NT2/D1 (cell line): ENCODE data around the gene MFSD6.

Experiments used
- DNase-seq: peaks from one replicate; pipeline ENCODE4 v3.0.0-alpha.2; 2011; ENCODE audit warnings: low read depth, low spot score
- H3K27me3 ChIP-seq: 2 replicates; pipeline ENCODE4 v1.6.0; 2011; ENCODE audit warnings: mild to moderate bottlenecking; ENCODE audit not compliant: insufficient read length, insufficient read depth
- H3K36me3 ChIP-seq: 2 replicates; pipeline ENCODE4 v1.6.1; 2011; ENCODE audit warnings: mild to moderate bottlenecking, low read length, mixed read lengths; ENCODE audit not compliant: insufficient read depth, insufficient read length
- H3K4me1 ChIP-seq: 2 replicates; pipeline ENCODE4 v1.5.1; 2011; ENCODE audit not compliant: insufficient read depth, insufficient read length
- H3K4me3 ChIP-seq: 2 replicates; pipeline ENCODE4 v1.5.1; 2011; ENCODE audit warnings: low read depth; ENCODE audit not compliant: insufficient read length
- H3K9ac ChIP-seq: 2 replicates; pipeline ENCODE4 v1.6.0; 2011; ENCODE audit warnings: low read depth; ENCODE audit not compliant: insufficient read length
- H3K9me3 ChIP-seq: 2 replicates; pipeline ENCODE4 v1.5.1; 2011; ENCODE audit warnings: mild to moderate bottlenecking, low read length; ENCODE audit not compliant: insufficient read depth
- SUZ12 ChIP-seq: IDR thresholded peaks from 2 replicates; pipeline ENCODE4 v1.6.1; 2011; ENCODE audit not compliant: insufficient read length, insufficient read depth; ENCODE audit errors: extremely low read depth
- YY1 ChIP-seq: IDR thresholded peaks from 2 replicates; pipeline ENCODE4 v1.6.1; 2011; ENCODE audit not compliant: insufficient read length, insufficient read depth
- ZNF274 ChIP-seq: IDR thresholded peaks from 2 replicates; pipeline ENCODE4 v1.6.1; 2011; ENCODE audit warnings: mild to moderate bottlenecking, low read depth, low read length

Gene MFSD6

DNA sequence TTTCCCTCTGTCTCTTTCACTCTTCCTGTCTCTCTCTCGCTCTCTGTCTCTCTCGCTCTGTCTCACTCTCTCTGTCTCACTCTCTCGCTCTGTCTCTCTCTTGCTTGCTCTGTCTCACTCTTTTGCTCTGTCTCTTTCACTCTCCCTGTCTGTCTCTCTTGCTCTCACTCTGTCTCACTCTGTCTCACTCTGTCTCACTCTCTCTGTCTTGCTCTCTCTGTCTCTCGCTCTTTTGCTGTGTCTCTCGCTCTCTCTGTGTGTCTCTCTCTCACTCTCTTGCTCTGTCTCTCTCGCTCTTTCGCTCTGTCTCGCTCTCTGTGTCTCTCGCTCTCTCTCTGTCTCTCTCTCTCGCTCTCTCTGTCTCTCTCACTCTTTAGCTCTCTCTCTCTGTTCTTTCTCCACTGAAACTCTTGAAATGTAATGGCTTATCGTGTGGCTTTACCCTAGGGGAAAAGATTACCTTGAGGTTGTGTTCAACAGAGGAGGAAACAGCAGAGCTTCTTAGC is 41.9 kb upstream of the MFSD6 start:
- no peak overlapping the region for H3K9ac ChIP-seq
- DNase-seq, result no peak
- TF ChIP-seq SUZ12, result no peak
- TF ChIP-seq ZNF274, result no peak
- TF ChIP-seq YY1, result no peak
- H3K9me3 ChIP-seq, result no peaks in the 10 kb centered on the region
- H3K27me3 ChIP-seq, result no peaks in the 10 kb centered on the region
- H3K4me3 ChIP-seq, result no peak overlapping the region
- H3K36me3 ChIP-seq, result peaks cover 10% of the 10 kb centered on the region
- no peaks in the 10 kb centered on the region for H3K4me1 ChIP-seq

DNA sequence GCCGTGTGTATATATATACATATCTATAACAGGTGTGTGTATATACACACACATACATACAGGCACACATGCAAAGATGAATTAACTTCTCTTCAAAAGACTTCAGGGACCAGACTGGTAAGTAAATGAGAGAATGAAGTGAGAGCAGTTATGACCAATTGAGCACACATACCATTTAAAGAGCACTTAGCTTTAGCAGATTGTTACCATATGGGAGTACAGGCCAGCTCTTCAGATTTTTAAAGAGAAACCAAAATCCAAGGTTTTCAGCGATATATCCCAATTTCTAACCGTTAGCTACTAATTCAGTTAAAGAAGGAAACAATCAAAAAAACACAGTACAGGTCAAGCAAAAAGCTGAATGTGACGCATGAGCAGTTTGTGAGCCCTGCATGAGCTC is 41.1 kb upstream of the MFSD6 start:
- H3K36me3 ChIP-seq, result peaks cover 10% of the 10 kb centered on the region
- H3K9me3 ChIP-seq, result no peaks in the 10 kb centered on the region
- H3K27me3 ChIP-seq, result no peaks in the 10 kb centered on the region
- no peak overlapping the region for H3K9ac ChIP-seq
- H3K4me1 ChIP-seq, result no peaks in the 10 kb centered on the region
- no peak for DNase-seq
- H3K4me3 ChIP-seq, result no peak overlapping the region
- TF ChIP-seq SUZ12, result no peak

- no peak for TF ChIP-seq SUZ12
- no peak for TF ChIP-seq ZNF274
- no peak for TF ChIP-seq YY1
- peaks cover 10% of the 10 kb centered on the region for H3K36me3 ChIP-seq
- H3K27me3 ChIP-seq, result no peaks in the 10 kb centered on the region
- no peak overlapping the region for H3K4me3 ChIP-seq
- no peak overlapping the region for H3K9ac ChIP-seq
- no peaks in the 10 kb centered on the region for H3K4me1 ChIP-seq
- H3K9me3 ChIP-seq, result no peaks in the 10 kb centered on the region
- DNase-seq, result no peak
These were observed 38.5 kb upstream of the MFSD6 start for GRCh38 chr2:190369635-190370034.

- Histone ChIP-seq H3K4me1 (no peaks in the 10 kb centered on the region), H3K9ac (no peak overlapping the region), H3K27me3 (no peaks in the 10 kb centered on the region), H3K36me3 (peaks cover under 1% of the 10 kb centered on the region), H3K9me3 (no peaks in the 10 kb centered on the region), H3K4me3 (no peak overlapping the region)
- TF ChIP-seq YY1, result no peak
- TF ChIP-seq SUZ12, result no peak
- no peak for TF ChIP-seq ZNF274
- DNase-seq, result no peak
These were observed 32.1 kb upstream of the MFSD6 start for GRCh38 chr2:190376083-190376482.

- H3K27me3 ChIP-seq, result no peaks in the 10 kb centered on the region
- H3K36me3 ChIP-seq, result no peaks in the 10 kb centered on the region
- no peak for DNase-seq
- no peak for TF ChIP-seq SUZ12
- no peak for TF ChIP-seq ZNF274
- TF ChIP-seq YY1, result no peak
- no peak overlapping the region for H3K4me3 ChIP-seq
- H3K9me3 ChIP-seq, result no peaks in the 10 kb centered on the region
- H3K9ac ChIP-seq, result no peak overlapping the region
- H3K4me1 ChIP-seq, result no peaks in the 10 kb centered on the region
These were observed 31.4 kb upstream of the MFSD6 start for GRCh38 chr2:190376591-190377245.

- no peaks in the 10 kb centered on the region for H3K9me3 ChIP-seq
- no peak overlapping the region for H3K4me3 ChIP-seq
- H3K4me1 ChIP-seq, result no peaks in the 10 kb centered on the region
- TF ChIP-seq SUZ12 (no peak), YY1 (no peak), ZNF274 (no peak)
- no peaks in the 10 kb centered on the region for H3K36me3 ChIP-seq
- no peaks in the 10 kb centered on the region for H3K27me3 ChIP-seq
- no peak overlapping the region for H3K9ac ChIP-seq
- DNase-seq, result no peak
These were observed 29.3 kb upstream of the MFSD6 start for GRCh38 chr2:190378880-190379237.

DNA sequence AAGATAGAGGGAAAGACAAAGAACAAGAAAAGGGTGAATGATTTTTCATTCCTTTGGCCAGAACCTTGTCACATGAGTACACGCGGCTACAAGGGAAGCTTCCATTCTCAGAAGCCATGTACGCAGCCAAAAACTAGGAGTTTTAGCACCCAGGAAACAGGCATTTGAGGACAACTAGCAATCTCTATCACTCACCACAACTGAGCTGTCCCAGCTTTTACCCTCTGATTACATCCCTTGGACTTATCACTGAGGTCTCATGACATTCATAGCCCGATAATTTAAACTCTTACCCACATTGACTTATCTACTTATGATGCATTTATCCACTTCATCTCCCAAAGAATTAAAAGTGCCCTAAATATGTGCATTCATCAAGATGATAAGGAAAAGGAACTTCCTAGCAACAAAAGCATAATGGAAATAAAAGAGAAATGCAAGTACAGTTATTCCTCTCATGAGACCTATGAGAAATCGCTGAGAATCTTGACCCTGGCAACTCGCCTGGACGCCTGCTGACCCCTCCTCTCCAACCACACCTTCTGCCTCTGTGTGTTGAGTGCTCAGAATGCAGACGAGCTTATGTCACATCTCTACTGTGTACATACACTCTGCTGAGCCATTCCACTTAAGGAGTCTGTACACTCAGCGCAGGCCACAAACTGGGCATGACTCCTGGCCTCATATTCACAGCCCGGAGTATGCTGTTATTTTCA is 28.7 kb upstream of the MFSD6 start:
- Histone ChIP-seq H3K4me1 (no peaks in the 10 kb centered on the region), H3K9ac (no peak overlapping the region), H3K36me3 (no peaks in the 10 kb centered on the region), H3K4me3 (no peak overlapping the region), H3K27me3 (no peaks in the 10 kb centered on the region), H3K9me3 (no peaks in the 10 kb centered on the region)
- TF ChIP-seq ZNF274 (no peak), SUZ12 (no peak), YY1 (no peak)
- no peak for DNase-seq

DNA sequence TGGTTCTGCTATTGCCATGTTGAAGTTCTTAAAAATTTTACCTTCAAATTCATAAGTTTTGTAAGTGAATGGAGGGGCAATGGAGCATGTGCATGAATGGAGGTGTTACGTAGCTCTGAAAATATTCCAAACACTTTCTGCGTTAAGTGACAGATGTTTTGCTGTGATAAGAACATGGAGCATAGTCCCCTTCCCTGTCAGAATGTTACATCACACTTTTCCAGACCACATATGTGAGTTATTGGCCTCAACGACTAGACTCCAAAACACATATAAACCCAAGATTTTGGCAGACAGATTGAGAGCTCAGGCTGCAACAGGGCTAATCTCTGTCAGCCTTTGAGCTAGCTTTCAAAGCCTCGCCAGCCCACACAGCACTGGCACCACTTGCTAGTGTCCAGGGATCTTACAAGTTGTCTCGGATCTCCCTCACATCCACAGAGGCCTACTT is 27.2 kb upstream of the MFSD6 start:
- Histone ChIP-seq H3K9me3 (no peaks in the 10 kb centered on the region), H3K9ac (no peak overlapping the region), H3K36me3 (no peaks in the 10 kb centered on the region), H3K27me3 (no peaks in the 10 kb centered on the region), H3K4me3 (no peak overlapping the region), H3K4me1 (no peaks in the 10 kb centered on the region)
- TF ChIP-seq YY1 (no peak), ZNF274 (no peak), SUZ12 (no peak)
- no peak for DNase-seq
